AG04449 (cell line): ENCODE measurements around the gene SLCO2B1.

Source experiments
- CTCF ChIA-PET: fragments of 350-600 bp; formaldehyde crosslinking; extraction: SDS; loops from one replicate; lab custom pipeline; 2021; ENCODE audit warnings: antibody characterized with exemption; lab: Yijun Ruan, JAX
- POLR2A ChIA-PET: fragments of 400-600, 350-600 bp; formaldehyde crosslinking; extraction: SDS; loops from one replicate; lab custom pipeline; 2020; ENCODE audit warnings: antibody characterized with exemption, inconsistent platforms; lab: Yijun Ruan, JAX
- DNase-seq: peaks from one replicate; pipeline ENCODE4 v3.0.0-alpha.2; 2010; ENCODE audit warnings: low read depth, low spot score
- H3K4me3 ChIP-seq: 2 replicates; pipeline ENCODE4 v1.5.1; 2011; ENCODE audit warnings: low read depth, mild to moderate bottlenecking, control low read depth, low read length
- TF ChIP-seq, protein P1 (sequence below): IDR thresholded peaks from one replicate; pipeline ENCODE4 v1.5.1; 2011; ENCODE audit warnings: mild to moderate bottlenecking, moderate library complexity, low read length, control low read depth, inconsistent platforms; ENCODE audit not compliant: insufficient read depth; ENCODE audit errors: missing control alignments

The SLCO2B1 gene

DNA sequence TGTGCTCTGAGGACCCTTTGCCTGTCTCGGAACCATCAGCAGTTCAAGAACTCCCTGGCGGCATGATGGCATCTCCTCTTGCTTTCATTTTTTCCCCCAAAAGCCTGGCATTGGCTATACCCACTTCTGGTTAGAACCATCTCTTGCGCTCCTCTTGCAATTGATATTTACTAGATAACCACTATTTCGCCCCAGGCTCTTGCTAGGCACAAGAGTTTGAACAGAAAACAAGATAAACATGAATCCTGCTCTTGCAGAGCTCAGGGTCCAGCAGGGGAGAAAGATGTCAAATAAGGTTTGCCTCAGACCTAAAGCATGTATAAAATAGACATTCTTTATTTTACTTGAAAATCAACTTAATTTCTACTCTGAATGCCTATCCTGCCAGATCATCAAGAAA lies 33.1 kb downstream of the SLCO2B1 start:
- CTCF ChIA-PET, result interaction anchor here (1.2 to 1.8 kb wide), 2 partner anchors 21 to 65 kb away, joined by 3 to 7 read pairs; no protein-coding TSS in a partner anchor
- POLR2A ChIA-PET, result no interaction called here
- TF ChIP-seq, protein P1, sequence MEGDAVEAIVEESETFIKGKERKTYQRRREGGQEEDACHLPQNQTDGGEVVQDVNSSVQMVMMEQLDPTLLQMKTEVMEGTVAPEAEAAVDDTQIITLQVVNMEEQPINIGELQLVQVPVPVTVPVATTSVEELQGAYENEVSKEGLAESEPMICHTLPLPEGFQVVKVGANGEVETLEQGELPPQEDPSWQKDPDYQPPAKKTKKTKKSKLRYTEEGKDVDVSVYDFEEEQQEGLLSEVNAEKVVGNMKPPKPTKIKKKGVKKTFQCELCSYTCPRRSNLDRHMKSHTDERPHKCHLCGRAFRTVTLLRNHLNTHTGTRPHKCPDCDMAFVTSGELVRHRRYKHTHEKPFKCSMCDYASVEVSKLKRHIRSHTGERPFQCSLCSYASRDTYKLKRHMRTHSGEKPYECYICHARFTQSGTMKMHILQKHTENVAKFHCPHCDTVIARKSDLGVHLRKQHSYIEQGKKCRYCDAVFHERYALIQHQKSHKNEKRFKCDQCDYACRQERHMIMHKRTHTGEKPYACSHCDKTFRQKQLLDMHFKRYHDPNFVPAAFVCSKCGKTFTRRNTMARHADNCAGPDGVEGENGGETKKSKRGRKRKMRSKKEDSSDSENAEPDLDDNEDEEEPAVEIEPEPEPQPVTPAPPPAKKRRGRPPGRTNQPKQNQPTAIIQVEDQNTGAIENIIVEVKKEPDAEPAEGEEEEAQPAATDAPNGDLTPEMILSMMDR, result no peak
- DNase-seq, result no peak
- no peak overlapping the region for H3K4me3 ChIP-seq

DNA sequence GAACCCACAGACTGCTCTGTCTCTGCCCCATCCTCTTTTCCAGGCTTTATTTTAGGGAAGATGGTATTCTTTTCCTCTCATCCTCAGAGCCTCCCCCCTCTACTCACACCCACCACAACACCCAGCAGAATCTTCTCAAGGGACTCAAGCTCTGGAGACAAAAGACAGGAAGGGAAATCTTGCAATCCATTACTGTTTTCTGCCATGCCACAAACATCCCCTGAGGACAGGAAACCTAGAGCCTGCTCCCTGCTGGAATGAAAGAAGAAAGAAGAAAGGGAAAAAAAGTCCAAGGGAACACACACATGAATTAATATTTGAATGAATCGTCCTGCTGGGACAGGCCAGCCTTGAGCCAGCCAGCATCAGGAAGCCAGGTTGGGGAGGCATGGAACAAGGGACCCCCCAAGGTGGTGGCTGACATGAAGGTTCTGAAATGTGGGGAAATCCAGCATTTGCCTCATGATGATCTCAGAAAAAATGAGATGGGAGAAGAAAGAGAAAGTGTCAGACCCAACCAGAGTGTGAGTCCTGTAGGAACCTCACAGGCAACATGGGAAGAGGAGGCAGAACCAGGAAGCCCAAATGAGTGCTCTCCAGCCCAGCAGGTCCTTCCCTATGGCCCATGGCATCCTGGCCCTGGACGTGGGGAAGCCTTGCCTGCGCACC lies 34.0 kb downstream of the SLCO2B1 start:
- TF ChIP-seq, protein P1, result no peak
- no peak overlapping the region for H3K4me3 ChIP-seq
- ChIA-PET CTCF (interaction anchor here (1.3 to 1.8 kb wide), 3 partner anchors 20 to 45 kb away, joined by 3 to 7 read pairs (median 4); no protein-coding TSS in a partner anchor), POLR2A (no interaction called here)
- no peak for DNase-seq

DNA sequence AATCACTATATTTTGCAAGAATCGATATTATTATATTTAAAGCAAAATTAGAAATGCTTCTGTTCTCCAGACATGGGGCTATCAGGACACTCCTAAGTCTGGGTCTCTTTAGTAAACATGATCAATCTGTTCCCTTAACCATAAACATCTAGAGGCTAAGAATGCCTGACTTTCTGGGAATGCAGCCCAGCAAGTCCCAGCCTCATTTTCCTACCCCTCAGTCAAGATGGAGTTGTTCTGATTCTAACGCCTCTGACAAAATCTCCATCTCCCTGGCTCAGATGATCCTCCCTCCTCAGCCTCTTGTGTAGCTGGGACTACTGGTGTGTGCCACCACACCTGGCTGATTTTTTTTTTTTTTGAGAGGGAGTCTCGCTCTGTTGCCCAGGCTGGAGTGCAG lies 35.0 kb downstream of the SLCO2B1 start:
- POLR2A ChIA-PET, result no interaction called here
- H3K4me3 ChIP-seq, result no peak overlapping the region
- TF ChIP-seq, protein P1, result no peak
- DNase-seq, result no peak
- CTCF ChIA-PET, result interaction anchor here (1.3 to 1.8 kb wide), 3 partner anchors 19 to 45 kb away, joined by 3 to 4 read pairs (median 3); no protein-coding TSS in a partner anchor

DNA sequence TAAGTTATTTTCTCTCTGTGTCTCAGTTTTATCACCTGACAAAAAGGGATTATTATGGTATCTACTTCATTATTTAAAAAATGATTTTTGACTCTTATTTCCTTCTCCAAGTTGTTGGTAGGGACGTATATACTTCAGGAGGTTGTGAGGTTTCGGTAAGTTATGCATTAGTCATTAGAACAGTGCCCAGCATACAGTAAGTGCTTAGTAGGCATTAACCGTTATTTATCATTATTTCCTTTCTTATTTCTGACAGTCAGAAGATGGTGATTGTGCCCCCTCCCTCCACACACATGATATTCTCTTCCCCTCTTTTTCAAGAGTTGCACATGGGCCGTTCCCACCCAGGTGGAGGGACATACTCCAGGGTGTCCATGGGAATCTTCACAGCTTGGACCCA lies 36.1 kb downstream of the SLCO2B1 start:
- TF ChIP-seq, protein P1, result no peak
- H3K4me3 ChIP-seq, result no peak overlapping the region
- CTCF ChIA-PET, result interaction anchor here (1.3 to 1.6 kb wide), 2 partner anchors 18 to 44 kb away, joined by 3 to 8 read pairs; no protein-coding TSS in a partner anchor
- no peak for DNase-seq
- POLR2A ChIA-PET, result no interaction called here

DNA sequence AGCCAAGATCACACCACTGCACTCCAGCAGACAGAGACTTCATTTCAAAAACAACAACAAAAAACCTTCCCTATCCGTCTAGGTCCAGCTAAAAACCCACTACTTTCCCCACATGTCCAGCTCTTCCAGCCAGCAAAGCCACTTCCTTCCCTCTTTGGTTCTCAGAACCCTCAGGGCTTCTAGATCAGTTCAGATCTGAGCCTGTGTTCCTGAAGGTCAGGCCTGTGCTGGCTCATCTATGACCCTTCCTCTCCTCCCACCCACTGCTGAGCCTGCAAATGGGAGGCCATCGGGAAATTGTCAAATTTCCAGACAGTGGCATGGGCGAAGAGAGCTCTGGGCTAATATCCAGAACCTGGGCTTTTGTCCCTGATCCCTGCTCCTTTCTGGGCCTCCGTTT lies 37.8 kb downstream of the SLCO2B1 start:
- DNase-seq, result no peak
- no peak overlapping the region for H3K4me3 ChIP-seq
- ChIA-PET POLR2A (no interaction called here), CTCF (interaction anchor here (0.7 to 2.1 kb wide), 5 partner anchors 15 to 53 kb away, joined by 3 to 8 read pairs (median 4); no protein-coding TSS in a partner anchor)
- TF ChIP-seq, protein P1, result no peak

DNA sequence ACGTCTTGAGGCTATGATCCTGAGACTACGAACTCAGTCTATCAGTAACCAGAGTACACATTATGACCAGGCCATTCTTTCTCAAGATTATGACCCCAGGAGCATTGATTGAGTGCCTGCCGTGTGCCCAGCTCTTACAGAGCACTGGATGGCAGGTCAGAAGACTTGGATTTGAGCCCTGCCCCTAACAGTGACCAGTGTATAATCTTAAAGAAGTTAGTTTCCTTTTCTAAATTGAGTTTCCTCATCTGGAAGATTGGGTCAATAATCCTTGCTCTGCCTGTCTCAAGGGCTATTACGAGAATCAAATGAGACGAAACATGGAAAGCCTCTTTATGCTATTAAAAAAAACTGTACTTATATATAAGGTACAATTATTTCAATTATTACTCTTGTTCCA lies 38.2 kb downstream of the SLCO2B1 start:
- CTCF ChIA-PET, result interaction anchor here (0.5 to 2.1 kb wide), 5 partner anchors 16 to 54 kb away, joined by 3 to 7 read pairs (median 4); no protein-coding TSS in a partner anchor

More for the DNA sequence above, 38.2 kb downstream of the SLCO2B1 start:
- H3K4me3 ChIP-seq, result no peak overlapping the region
- TF ChIP-seq, protein P1, result no peak
- DNase-seq, result no peak
- POLR2A ChIA-PET, result no interaction called here
